PC-3 (cell line): ENCODE data around the gene SLC19A1. TPM values are rescaled to one million over a fixed set of nuclear protein-coding genes. Genes with fewer than 3 reads are reported as not detected.

Experiments used
- ATAC-seq: fragments of 200-7000 bp; cut with Tn5 transposase; 2 replicates; pipeline ENCODE4 v1.9.1; 2020; ENCODE audit warnings: mild to moderate bottlenecking, moderate library complexity
- BruUV-seq: library from RNA; stranded (reverse); fragments of 400-500 nt; replicated peaks from 2 replicates; lab custom pipeline; 2021; lab: Mats Ljungman, UMichigan
- CTCF ChIA-PET: fragments of 300-600 bp; sonication (Branson Sonifier 250); formaldehyde crosslinking; loops from one replicate; lab custom pipeline; 2022; ENCODE audit warnings: antibody characterized with exemption; lab: Charles Lee
- POLR2A ChIA-PET: fragments of 300-600 bp; sonication (Branson Sonifier 250); formaldehyde crosslinking; loops from one replicate; lab custom pipeline; 2022; ENCODE audit warnings: antibody characterized with exemption; ENCODE audit not compliant: unreplicated experiment; lab: Charles Lee
- DNase-seq: peaks from one replicate; pipeline ENCODE4 v3.0.0-alpha.2; 2015
- H2AFZ ChIP-seq: fragments of 300-600 bp; sonication (generic); 2 replicates; pipeline ENCODE4 v1.6.0; 2016; ENCODE audit warnings: antibody characterized with exemption, low read length
- H3F3A ChIP-seq: fragments of 300-600 bp; sonication (generic); one replicate; pipeline ENCODE4 v1.6.0; 2017; ENCODE audit warnings: antibody characterized with exemption, low read length, control low read depth, mild to moderate bottlenecking; ENCODE audit not compliant: unreplicated experiment
- H3K27ac ChIP-seq: fragments of 300-600 bp; sonication (generic); 2 replicates; pipeline ENCODE4 v1.5.1; 2016; ENCODE audit warnings: mild to moderate bottlenecking, low read length
- H3K27me3 ChIP-seq: fragments of 300-600 bp; sonication (generic); 2 replicates; pipeline ENCODE4 v1.6.1; 2016; ENCODE audit warnings: low read length, mixed read lengths
- H3K36me3 ChIP-seq: fragments of 300-600 bp; sonication (generic); 2 replicates; pipeline ENCODE4 v1.6.1; 2016; ENCODE audit warnings: low read depth, mixed run types, low read length, mixed read lengths
- H3K4me1 ChIP-seq: fragments of 300-600 bp; sonication (generic); 2 replicates; pipeline ENCODE4 v1.5.1; 2016; ENCODE audit warnings: low read length; ENCODE audit not compliant: insufficient read depth
- H3K4me2 ChIP-seq: fragments of 300-600 bp; sonication (generic); 2 replicates; pipeline ENCODE4 v1.6.0; 2016; ENCODE audit warnings: low read length
- H3K4me3 ChIP-seq: fragments of 300-600 bp; sonication (generic); 2 replicates; pipeline ENCODE4 v1.5.1; 2016; ENCODE audit warnings: mild to moderate bottlenecking, low read length, mixed read lengths
- H3K79me2 ChIP-seq: fragments of 300-600 bp; sonication (generic); 2 replicates; pipeline ENCODE4 v1.6.1; 2017; ENCODE audit warnings: low read length, mixed read lengths
- H3K9ac ChIP-seq: fragments of 300-600 bp; sonication (generic); 2 replicates; pipeline ENCODE4 v1.6.0; 2016; ENCODE audit warnings: mild to moderate bottlenecking, low read length
- H3K9me2 ChIP-seq: fragments of 300-600 bp; sonication (generic); replicated peaks from 2 replicates; pipeline ENCODE4 v1.6.1; 2016; ENCODE audit warnings: mixed run types, low read length, mixed read lengths
- H3K9me3 ChIP-seq: fragments of 300-600 bp; sonication (generic); 2 replicates; pipeline ENCODE4 v1.6.1; 2016; ENCODE audit warnings: low read length, mixed read lengths
- H4K20me1 ChIP-seq: fragments of 300-600 bp; sonication (generic); 2 replicates; pipeline ENCODE4 v1.6.1; 2016; ENCODE audit warnings: low read length, mixed read lengths
- EZH2 ChIP-seq: fragments of 300-600 bp; sonication (generic); IDR thresholded peaks from one replicate; pipeline ENCODE4 v1.6.1; 2017; ENCODE audit warnings: antibody characterized with exemption, mild to moderate bottlenecking, low read length; ENCODE audit not compliant: unreplicated experiment
- EZH2phosphoT487 ChIP-seq: fragments of 300-600 bp; sonication (generic); IDR thresholded peaks from 2 replicates; pipeline ENCODE4 v1.6.1; 2018; ENCODE audit warnings: mild to moderate bottlenecking, antibody characterized with exemption, low read length, borderline replicate concordance
- intact Hi-C: fragments of 100-400 bp; cut with micrococcal nuclease; formaldehyde crosslinking; loops from 2 replicates; pipeline ENCODE4 v1.9.0; 2023
- total RNA-seq: library from RNA; depleted of rRNA; stranded (reverse); fragments of >200 nt; gene quantifications from 2 replicates; pipeline ENCODE4 v1.2.3, GENCODE V29; 2014
- TF ChIP-seq, protein P1 (sequence below): fragments of 300-600 bp; sonication (generic); conservative IDR thresholded peaks from 2 replicates; pipeline ENCODE4 v1.5.1; 2017; ENCODE audit warnings: antibody characterized with exemption, low read depth, mild to moderate bottlenecking, low read length

SLC19A1 gene
- total RNA-seq, 1 experiment from 2014 or later = 54.2 TPM

GRCh38 chr21:45481977-45482898 lies 60.0 kb downstream of the SLC19A1 start:
- CTCF ChIA-PET = no interaction called here
- POLR2A ChIA-PET = interaction anchor here (0.6 kb wide), 1 partner anchor 315 kb away, joined by 3 read pairs; no protein-coding TSS in a partner anchor
- Histone ChIP-seq H3K4me2 (no peak overlapping the region), H3F3A (no peaks in the 10 kb centered on the region), H3K79me2 (no peaks in the 10 kb centered on the region), H3K9me3 (no peaks in the 10 kb centered on the region), H3K4me1 (no peaks in the 10 kb centered on the region), H3K36me3 (peaks cover 2% of the 10 kb centered on the region; the same call in 1 of the 2 replicates), H4K20me1 (no peaks in the 10 kb centered on the region), H3K27me3 (no peaks in the 10 kb centered on the region), H3K4me3 (no peak overlapping the region), H3K27ac (no peak overlapping the region), H3K9ac (no peak overlapping the region), H2AFZ (no peak overlapping the region), H3K9me2 (no peaks in the 10 kb centered on the region)
- DNase-seq (no peak), ATAC-seq (no peak)
- TF ChIP-seq EZH2phosphoT487 = no peak
- TF ChIP-seq EZH2 = no peak
- TF ChIP-seq, protein P1, sequence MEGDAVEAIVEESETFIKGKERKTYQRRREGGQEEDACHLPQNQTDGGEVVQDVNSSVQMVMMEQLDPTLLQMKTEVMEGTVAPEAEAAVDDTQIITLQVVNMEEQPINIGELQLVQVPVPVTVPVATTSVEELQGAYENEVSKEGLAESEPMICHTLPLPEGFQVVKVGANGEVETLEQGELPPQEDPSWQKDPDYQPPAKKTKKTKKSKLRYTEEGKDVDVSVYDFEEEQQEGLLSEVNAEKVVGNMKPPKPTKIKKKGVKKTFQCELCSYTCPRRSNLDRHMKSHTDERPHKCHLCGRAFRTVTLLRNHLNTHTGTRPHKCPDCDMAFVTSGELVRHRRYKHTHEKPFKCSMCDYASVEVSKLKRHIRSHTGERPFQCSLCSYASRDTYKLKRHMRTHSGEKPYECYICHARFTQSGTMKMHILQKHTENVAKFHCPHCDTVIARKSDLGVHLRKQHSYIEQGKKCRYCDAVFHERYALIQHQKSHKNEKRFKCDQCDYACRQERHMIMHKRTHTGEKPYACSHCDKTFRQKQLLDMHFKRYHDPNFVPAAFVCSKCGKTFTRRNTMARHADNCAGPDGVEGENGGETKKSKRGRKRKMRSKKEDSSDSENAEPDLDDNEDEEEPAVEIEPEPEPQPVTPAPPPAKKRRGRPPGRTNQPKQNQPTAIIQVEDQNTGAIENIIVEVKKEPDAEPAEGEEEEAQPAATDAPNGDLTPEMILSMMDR = no peak
- no TSS peak for BruUV-seq
- intact Hi-C loops = no loop called here

DNA sequence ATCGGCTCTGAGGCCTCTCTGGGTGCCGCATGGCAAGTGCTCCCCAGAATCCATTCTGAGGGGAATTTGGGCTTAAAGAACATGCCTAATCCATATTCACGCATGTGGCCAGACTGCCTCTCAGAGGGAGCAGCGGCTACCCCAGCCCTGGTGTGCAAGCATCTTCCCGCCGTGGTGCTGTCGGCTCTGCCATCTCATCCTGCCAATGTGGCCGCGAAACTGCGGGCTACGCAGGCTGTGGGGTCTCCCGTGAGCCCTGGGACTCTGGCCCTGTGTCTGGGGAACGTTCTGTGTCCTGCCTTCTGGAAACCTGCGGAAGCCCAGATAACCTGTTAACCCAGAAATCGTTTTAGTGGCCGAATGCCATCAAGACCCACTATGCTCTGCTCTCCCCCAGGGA lies 60.7 kb downstream of the SLC19A1 start:
- Histone ChIP-seq H4K20me1 (no peaks in the 10 kb centered on the region), H3K27me3 (no peaks in the 10 kb centered on the region), H3K9ac (no peak overlapping the region), H3K9me3 (no peaks in the 10 kb centered on the region), H3K4me3 (no peak overlapping the region), H3K4me1 (no peaks in the 10 kb centered on the region), H3K79me2 (no peaks in the 10 kb centered on the region), H2AFZ (no peak overlapping the region), H3F3A (no peaks in the 10 kb centered on the region), H3K36me3 (peaks cover 2% of the 10 kb centered on the region; the same call in 1 of the 2 replicates), H3K4me2 (no peak overlapping the region), H3K27ac (no peak overlapping the region), H3K9me2 (no peaks in the 10 kb centered on the region)
- no TSS peak for BruUV-seq
- ChIA-PET POLR2A (no interaction called here), CTCF (no interaction called here)
- ATAC-seq = no peak
- intact Hi-C loops = no loop called here
- DNase-seq = no peak
- TF ChIP-seq, protein P1 = no peak
- TF ChIP-seq EZH2phosphoT487 (no peak), EZH2 (no peak)
